Left hindlimb (tissue), 1 donor: ENCODE results near the gene C4orf36.
"Not testable (repeated sequence)": the region's sequence is repeated elsewhere in the genome, so short reads cannot be mapped to it uniquely, and the experiment has no call there.

Source experiments
- DNase-seq: peaks from one replicate; pipeline ENCODE4 v3.0.0-alpha.2; 2018

C4orf36 gene

GRCh38 chr4:86916392-86916791 lies 24.2 kb upstream of the C4orf36 start:
- DNase-seq = no peak

GRCh38 chr4:86910820-86911684 lies 18.8 kb upstream of the C4orf36 start:
- no peak for DNase-seq

GRCh38 chr4:86910369-86910768 lies 18.1 kb upstream of the C4orf36 start:
- no peak for DNase-seq

- no peak for DNase-seq
Observed at GRCh38 chr4:86909546-86910295, 17.5 kb upstream of the C4orf36 start.

GRCh38 chr4:86908251-86908657 lies 16.0 kb upstream of the C4orf36 start:
- no peak for DNase-seq

GRCh38 chr4:86901864-86902263 lies 9.6 kb upstream of the C4orf36 start:
- DNase-seq = no peak

- no peak for DNase-seq
Observed at GRCh38 chr4:86898562-86898961, 6.3 kb upstream of the C4orf36 start.

- no peak for DNase-seq
Observed at GRCh38 chr4:86896596-86896995, 4.4 kb upstream of the C4orf36 start.

- no peak for DNase-seq
Observed at GRCh38 chr4:86895692-86896488, 3.7 kb upstream of the C4orf36 start.

- no peak for DNase-seq
Observed at GRCh38 chr4:86894455-86894854, 2.2 kb upstream of the C4orf36 start.

GRCh38 chr4:86893136-86893535 lies 914 bp upstream of the C4orf36 start:
- DNase-seq = no peak

GRCh38 chr4:86892636-86892960 lies 376 bp upstream of the C4orf36 start:
- no peak for DNase-seq

GRCh38 chr4:86890790-86891189 lies 1.4 kb downstream of the C4orf36 start:
- DNase-seq = no peak

GRCh38 chr4:86879641-86880040 lies 12.6 kb downstream of the C4orf36 start:
- no peak for DNase-seq

GRCh38 chr4:86878640-86879039 lies 13.6 kb downstream of the C4orf36 start:
- DNase-seq = no peak

GRCh38 chr4:86876894-86877685 lies 15.1 kb downstream of the C4orf36 start:
- no peak for DNase-seq

GRCh38 chr4:86875436-86875835 lies 16.8 kb downstream of the C4orf36 start:
- not testable (repeated sequence) for DNase-seq

- DNase-seq = no peak
Observed at GRCh38 chr4:86872135-86872534, 20.1 kb downstream of the C4orf36 start.

GRCh38 chr4:86870442-86871069 lies 21.7 kb downstream of the C4orf36 start:
- DNase-seq = no peak

- no peak for DNase-seq
Observed at GRCh38 chr4:86857341-86858052, 34.7 kb downstream of the C4orf36 start.

- no peak for DNase-seq
Observed at GRCh38 chr4:86856896-86857295, 35.3 kb downstream of the C4orf36 start.
